HepG2 (cell line): ENCODE results near the gene SNAP25. TPM values are rescaled to one million over a fixed set of nuclear protein-coding genes. Genes with fewer than 3 reads are reported as not detected.
A peak's percentile ranks its signal among the peaks of the same experiment; 100 is the strongest.

ENCODE experiments used
- CEBPZ ChIP-seq: IDR thresholded peaks from 2 replicates; pipeline ENCODE4 v1.6.1; 2012; ENCODE audit warnings: low read length, improper control_type of control experiment
- PPARG ChIP-seq: conservative IDR thresholded peaks from 2 replicates; pipeline ENCODE4 v1.6.1; 2016; ENCODE audit warnings: missing biosample characterization, missing genetic modification reagents
- SP5 ChIP-seq: IDR thresholded peaks from 2 replicates; pipeline ENCODE4 v1.6.1; 2016; ENCODE audit warnings: low read depth, borderline replicate concordance
- ZBTB2 ChIP-seq: sonication (generic); formaldehyde crosslinking; IDR thresholded peaks from 2 replicates; pipeline ENCODE4 v1.8.0; 2022; ENCODE audit warnings: low read depth, missing genetic modification reagents
- ZBTB8A ChIP-seq: sonication (generic); formaldehyde crosslinking; IDR thresholded peaks from 2 replicates; pipeline ENCODE4 v1.4.0; 2020; ENCODE audit warnings: mild to moderate bottlenecking, low read depth, missing genetic modification reagents, borderline replicate concordance
- ZNF142 ChIP-seq: sonication (generic); formaldehyde crosslinking; IDR thresholded peaks from 2 replicates; pipeline ENCODE4 v1.4.0; 2020; ENCODE audit warnings: missing genetic modification reagents
- ZNF558 ChIP-seq: sonication (generic); formaldehyde crosslinking; IDR thresholded peaks from 2 replicates; pipeline ENCODE4 v1.9.0; 2022; ENCODE audit warnings: mild to moderate bottlenecking, missing genetic modification reagents, borderline replicate concordance
- ZNF629 ChIP-seq: sonication (generic); formaldehyde crosslinking; conservative IDR thresholded peaks from 2 replicates; pipeline ENCODE4 v1.5.0; 2020; ENCODE audit warnings: missing genetic modification reagents
- polyA plus RNA-seq, 8 experiments: library from polyadenylated mRNA; depleted of rRNA in 3 of 8; stranded (reverse) in 7 of 8; unstranded in 1 of 8; fragments of >200 nt; fragmentation: Illumina TruSeq in 4 of 8; extraction: Trizol in 4 of 8; gene quantifications; 2 replicates each; pipeline versions ENCODE4 v1.2.1 to v1.2.3, GENCODE V29; 2011 to 2016; ENCODE audit warnings: low read depth in 4 of 8, missing spikeins in 1 of 8, mixed read lengths in 1 of 8; ENCODE audit not compliant: insufficient read depth in 1 of 8
- total RNA-seq, 5 experiments: library from RNA; depleted of rRNA; stranded (reverse); fragments of >200 nt; fragmentation: Illumina TruSeq; extraction: Trizol; gene quantifications; 2 replicates each; pipeline ENCODE4 v1.2.3, GENCODE V29; 2016; ENCODE audit warnings: low read depth in 1 of 5
- TF ChIP-seq, protein P1 (sequence below): sonication (generic); formaldehyde crosslinking; IDR thresholded peaks from 2 replicates; pipeline ENCODE4 v1.5.0; 2020; ENCODE audit warnings: mild to moderate bottlenecking, missing genetic modification reagents, borderline replicate concordance
- TF ChIP-seq, protein P2 (sequence below): sonication (generic); formaldehyde crosslinking; IDR thresholded peaks from 2 replicates; pipeline ENCODE4 v1.4.0; 2020; ENCODE audit warnings: mild to moderate bottlenecking, low read depth, missing genetic modification reagents

Gene SNAP25
- total and polyA plus RNA-seq, 2 of the 13 experiments (the other 11 are each of a cell fraction or from before 2014, with no cell fraction given): not detected

DNA sequence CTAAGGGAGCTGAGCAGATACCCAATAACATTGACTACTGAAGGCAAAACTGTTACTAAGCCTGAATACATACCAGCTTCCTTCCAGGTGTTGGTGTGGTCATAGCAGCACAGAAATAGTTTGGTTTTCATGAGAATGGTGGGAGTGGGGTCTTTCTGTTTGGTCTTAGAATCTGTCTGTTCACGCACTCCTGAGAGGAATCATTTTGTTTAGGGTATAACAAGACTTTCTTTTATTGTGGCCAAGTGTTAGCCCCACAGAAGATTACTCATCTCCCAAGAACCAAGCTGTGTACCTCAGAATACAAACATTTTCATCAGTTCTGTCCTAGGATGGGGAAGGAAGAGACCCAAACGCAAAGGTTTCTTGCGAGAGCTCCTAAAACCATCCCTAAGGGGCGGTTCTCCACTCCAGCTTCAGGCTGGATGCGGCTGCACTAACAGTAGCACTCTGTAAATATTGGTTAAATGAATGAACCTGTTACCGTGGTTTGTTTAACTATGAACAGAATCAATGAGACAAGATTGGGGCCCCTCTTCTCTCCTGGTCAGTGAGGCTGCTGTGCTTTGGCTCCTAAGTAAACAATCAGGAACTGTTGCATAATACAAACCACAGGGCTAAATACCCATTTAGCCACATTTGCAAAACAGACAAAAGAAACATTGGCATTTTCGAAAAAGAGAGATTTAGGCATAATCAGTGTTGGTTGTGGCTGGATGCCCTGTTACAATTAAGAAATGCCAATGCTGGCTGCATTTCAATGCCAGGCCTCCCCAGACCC, 44.9 kb downstream of the SNAP25 start (continued):
- TF ChIP-seq ZBTB8A (CRISPR knock-in tag) (no peak), CEBPZ (no peak), ZNF142 (no peak), ZNF558 (CRISPR knock-in tag) (peak; percentile 73; the same call in 1 of the 2 replicates), SP5 (CRISPR knock-in tag) (peak; percentile 89), ZBTB2 (CRISPR knock-in tag) (no peak), ZNF629 (CRISPR knock-in tag) (0 out of 2 replicates have a peak, but pooled peaks have one; percentile 71), PPARG (CRISPR knock-in tag) (peak; percentile 82)
- TF ChIP-seq, protein P1, sequence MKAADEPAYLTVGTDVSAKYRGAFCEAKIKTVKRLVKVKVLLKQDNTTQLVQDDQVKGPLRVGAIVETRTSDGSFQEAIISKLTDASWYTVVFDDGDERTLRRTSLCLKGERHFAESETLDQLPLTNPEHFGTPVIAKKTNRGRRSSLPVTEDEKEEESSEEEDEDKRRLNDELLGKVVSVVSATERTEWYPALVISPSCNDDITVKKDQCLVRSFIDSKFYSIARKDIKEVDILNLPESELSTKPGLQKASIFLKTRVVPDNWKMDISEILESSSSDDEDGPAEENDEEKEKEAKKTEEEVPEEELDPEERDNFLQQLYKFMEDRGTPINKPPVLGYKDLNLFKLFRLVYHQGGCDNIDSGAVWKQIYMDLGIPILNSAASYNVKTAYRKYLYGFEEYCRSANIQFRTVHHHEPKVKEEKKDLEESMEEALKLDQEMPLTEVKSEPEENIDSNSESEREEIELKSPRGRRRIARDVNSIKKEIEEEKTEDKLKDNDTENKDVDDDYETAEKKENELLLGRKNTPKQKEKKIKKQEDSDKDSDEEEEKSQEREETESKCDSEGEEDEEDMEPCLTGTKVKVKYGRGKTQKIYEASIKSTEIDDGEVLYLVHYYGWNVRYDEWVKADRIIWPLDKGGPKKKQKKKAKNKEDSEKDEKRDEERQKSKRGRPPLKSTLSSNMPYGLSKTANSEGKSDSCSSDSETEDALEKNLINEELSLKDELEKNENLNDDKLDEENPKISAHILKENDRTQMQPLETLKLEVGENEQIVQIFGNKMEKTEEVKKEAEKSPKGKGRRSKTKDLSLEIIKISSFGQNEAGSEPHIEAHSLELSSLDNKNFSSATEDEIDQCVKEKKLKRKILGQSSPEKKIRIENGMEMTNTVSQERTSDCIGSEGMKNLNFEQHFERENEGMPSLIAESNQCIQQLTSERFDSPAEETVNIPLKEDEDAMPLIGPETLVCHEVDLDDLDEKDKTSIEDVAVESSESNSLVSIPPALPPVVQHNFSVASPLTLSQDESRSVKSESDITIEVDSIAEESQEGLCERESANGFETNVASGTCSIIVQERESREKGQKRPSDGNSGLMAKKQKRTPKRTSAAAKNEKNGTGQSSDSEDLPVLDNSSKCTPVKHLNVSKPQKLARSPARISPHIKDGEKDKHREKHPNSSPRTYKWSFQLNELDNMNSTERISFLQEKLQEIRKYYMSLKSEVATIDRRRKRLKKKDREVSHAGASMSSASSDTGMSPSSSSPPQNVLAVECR: peak; percentile 49; the same call in 1 of the 2 replicates
- TF ChIP-seq, protein P2, sequence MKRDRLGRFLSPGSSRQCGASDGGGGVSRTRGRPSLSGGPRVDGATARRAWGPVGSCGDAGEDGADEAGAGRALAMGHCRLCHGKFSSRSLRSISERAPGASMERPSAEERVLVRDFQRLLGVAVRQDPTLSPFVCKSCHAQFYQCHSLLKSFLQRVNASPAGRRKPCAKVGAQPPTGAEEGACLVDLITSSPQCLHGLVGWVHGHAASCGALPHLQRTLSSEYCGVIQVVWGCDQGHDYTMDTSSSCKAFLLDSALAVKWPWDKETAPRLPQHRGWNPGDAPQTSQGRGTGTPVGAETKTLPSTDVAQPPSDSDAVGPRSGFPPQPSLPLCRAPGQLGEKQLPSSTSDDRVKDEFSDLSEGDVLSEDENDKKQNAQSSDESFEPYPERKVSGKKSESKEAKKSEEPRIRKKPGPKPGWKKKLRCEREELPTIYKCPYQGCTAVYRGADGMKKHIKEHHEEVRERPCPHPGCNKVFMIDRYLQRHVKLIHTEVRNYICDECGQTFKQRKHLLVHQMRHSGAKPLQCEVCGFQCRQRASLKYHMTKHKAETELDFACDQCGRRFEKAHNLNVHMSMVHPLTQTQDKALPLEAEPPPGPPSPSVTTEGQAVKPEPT (CRISPR knock-in tag): no peak
